ENCODE results near the gene MEMO1.
"Not testable (repeated sequence)": the region's sequence is repeated elsewhere in the genome, so short reads cannot be mapped to it uniquely, and the experiment has no call there.

The MEMO1 gene

GRCh38 chr2:31956312-31956711 lies 54.5 kb downstream of the MEMO1 start:
- no peak for DNase-seq

DNA sequence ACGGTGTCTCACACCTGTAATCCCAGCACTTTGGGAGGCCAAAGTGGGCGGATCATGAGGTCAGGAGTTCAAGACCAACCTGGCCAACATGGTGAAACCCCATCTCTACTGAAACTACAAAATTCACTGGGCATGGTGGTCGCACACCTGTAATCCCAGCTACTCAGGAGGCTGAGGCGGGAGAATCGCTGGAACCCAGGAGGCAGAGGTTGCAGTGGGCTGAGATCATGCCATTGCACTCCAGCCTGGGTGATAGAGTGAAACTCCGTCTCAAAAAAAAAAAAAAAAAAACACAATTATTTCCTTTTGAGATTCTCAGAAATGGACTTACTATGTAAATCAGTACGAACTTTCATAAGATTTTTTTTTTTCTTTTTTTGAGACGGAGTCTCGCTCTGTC lies 57.7 kb downstream of the MEMO1 start:
- not testable (repeated sequence) for DNase-seq

DNA sequence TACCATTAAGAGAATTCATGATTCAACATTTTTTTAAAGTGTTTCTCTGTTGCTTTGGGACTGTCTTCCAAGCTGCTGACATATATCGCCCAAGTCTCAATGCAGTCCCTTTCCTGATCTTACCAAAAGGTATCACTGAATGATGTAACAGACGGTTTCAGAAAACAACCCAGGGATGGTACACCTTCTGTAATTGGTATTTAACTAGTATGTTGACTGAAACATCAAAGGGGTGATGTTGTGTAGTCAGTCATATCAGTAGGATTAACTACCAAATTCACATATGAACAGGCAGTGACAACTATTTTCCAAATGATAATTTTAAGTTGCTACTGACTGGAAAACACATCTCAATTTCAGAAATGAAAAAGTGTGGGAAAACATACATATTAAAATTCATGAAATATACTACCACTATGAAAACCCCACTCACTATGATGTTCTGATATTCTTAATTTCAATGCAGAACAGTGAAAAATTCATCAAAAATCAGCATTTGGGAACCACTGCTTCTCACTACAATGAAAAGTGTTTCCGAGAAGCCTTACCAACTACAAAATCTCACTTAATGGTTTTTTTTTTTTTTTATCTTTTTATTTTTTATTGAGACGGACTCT lies 59.8 kb downstream of the MEMO1 start:
- no peak for DNase-seq

- DNase-seq, result no peak
Measured at GRCh38 chr2:31947871-31948270, 62.9 kb downstream of the MEMO1 start.

DNA sequence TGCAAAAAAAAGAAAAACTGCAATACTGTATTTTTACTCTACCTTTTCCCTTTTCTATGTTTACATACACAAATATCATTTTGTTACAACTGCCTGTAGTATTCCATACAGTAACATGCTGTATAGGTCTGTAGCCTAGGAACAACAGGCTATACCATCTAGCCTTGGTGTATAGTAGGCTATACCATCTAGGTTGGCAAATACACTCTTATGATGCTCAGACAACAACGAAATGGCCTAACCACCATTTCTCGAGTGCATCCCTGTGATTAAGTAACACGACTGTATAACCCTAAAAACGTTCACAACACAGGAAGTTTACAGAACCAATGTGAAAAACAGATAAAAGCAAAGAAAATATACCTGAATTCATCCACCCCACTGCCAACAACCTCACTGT lies 64.0 kb downstream of the MEMO1 start:
- DNase-seq, result no peak

- DNase-seq, result no peak
Measured at GRCh38 chr2:31945572-31945935, 65.3 kb downstream of the MEMO1 start.

DNA sequence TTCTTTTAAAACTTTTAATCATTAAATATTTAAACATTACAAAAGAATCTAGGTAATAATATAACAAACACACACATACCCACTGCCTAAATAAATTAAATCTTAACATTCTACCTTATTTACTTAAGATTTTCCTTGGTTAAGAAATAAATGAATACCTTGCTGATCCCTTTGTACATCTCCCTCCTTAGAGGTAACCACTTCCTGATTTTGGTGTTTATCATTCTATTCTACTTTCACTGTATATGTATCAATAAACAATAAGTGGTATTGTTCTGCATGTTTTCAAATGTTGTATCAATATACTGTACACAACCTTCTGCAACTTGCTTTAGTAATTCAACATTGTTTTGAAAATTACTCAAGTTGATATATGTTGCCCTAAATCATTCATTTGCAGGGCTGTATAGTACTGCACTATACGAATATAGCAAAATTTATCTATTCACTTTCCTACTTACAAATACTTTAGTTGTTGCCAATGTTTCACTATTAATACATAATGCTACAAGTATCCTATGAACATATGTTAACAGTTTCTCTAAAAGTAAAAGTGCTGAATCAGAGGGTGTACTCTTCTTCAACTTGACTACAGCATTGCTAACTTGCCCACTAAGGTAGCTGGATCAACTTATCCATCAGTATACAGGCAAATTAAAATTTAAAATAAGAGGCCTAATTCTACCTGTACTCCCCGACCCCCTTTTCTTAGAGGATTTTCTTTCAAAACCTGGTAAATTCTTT lies 65.8 kb downstream of the MEMO1 start:
- DNase-seq, result no peak

DNA sequence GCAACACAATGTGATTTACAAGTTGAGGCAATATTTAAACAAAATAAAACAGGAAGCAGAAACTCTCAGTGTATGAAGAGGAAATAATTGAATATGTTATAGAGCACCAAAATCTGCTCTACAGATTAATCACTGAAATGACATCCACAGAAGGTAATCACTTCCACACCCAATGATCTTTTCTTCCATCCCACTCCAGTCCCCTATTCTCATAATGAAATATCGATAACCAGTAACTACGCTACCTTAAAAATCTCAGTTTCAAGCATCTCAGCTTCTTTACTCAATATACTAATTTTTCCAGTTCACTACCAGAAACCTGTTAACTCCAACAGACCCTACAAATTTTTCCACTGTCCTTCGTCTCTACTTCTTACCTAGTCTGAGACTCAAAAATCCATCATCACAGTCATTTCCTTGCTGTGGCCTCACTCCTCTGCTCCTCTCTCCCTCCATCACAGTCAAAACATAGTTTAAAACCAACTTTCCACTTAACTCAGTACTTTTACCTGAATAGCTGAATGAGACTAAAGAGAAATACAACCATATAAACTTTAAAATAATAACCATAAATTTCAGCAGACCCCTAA lies 67.1 kb downstream of the MEMO1 start:
- DNase-seq, result no peak

DNA sequence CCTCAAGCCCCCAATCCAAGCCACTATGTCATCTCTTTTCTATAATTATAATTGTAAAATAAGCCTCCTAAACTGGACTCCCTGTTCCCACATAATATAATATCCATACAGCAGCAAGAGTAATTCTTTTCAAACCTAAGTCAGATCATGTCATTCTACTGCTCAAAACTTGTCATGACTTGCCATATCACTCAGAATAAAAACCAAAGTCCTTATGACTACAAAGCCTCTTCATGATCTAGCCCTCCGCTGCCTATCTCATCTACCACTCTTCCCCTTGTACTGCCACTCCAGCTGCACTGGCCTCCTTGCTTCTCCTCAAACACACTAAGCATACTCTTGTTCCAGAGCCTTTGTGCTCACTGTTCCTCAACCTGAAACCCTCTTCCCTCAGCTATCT lies 69.9 kb downstream of the MEMO1 start:
- no peak for DNase-seq

DNA sequence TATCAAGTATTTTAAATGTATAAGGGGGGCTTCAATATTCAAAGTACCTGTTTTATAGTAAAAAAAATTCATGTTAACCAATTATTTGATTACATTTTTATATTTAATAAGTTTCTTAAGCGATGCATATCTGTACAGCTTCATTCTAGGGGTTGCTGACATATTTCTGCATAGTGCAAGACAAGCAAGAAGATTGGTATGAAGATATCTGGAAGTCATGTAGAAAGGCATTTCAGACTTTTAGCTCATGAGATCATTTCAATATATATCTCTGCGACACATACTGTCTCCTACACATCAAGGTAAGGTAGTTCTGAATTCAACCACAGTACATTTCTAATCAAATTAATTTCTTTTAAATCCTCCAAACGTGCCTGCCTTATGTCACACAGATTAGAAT lies 73.1 kb downstream of the MEMO1 start:
- DNase-seq, result no peak

GRCh38 chr2:31935370-31935769 lies 75.4 kb downstream of the MEMO1 start:
- no peak for DNase-seq

DNA sequence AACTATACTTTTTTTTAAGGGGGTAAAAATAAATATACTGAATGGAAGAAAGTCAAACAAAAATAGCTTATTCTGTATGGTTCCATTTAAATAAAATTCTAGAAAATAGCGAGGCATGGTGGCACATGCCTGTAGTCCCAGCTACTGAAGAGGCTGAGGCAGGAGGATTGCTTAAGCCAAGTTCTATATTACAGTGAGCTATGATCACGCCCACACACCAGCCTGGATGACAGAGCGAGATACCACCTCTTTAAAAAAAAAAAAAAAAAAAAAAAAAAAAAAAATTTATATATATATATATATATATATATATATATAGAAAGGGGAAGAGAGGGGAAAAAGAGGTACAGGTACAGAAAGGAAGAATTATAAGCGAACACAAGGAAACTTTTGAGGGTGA lies 77.7 kb downstream of the MEMO1 start:
- no peak for DNase-seq

DNA sequence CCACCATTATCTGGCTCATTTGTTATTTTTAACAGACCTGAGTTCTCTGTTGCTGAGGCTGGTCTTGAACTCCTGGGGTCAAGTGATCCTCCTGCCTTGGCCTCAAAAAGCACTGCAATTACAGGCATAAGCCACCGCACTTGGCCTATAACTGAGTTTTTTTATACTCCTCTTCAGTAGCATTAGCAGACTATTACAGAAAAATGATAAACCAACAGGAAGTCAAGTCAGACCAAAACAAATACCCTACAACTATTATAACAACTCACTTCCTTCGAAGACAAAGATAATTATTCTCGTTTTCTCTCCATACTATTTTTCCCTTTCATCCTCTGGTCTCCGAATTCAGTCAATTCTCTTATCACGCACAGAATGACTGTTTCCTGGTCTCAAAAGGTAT lies 78.2 kb downstream of the MEMO1 start:
- DNase-seq, result no peak

- DNase-seq, result no peak
Measured at GRCh38 chr2:31931916-31932315, 78.9 kb downstream of the MEMO1 start.

DNA sequence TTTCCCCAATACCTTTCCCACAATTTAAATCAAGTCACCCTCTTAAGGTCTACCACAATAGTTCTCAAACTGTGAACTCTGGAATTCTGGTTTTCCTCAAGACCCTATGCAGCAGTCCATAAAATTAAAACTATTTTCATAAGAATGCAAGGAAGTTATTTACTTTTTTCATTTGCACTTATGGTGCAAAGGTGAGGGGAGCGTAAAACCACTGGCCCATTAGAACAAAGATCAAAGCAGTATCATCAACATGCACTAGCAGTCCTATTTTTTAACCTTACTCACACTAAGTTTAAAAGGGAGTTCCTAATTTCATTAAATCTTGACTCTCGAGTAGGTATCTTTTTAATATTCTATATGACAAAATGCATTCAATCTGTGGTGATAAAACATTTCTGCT lies 85.3 kb downstream of the MEMO1 start:
- DNase-seq, result no peak

- DNase-seq, result no peak
Measured at GRCh38 chr2:31923662-31924061, 87.1 kb downstream of the MEMO1 start.

GRCh38 chr2:31922542-31923408 lies 88.0 kb downstream of the MEMO1 start:
- DNase-seq, result no peak

- DNase-seq, result no peak
Measured at GRCh38 chr2:31920962-31921361, 89.8 kb downstream of the MEMO1 start.

DNA sequence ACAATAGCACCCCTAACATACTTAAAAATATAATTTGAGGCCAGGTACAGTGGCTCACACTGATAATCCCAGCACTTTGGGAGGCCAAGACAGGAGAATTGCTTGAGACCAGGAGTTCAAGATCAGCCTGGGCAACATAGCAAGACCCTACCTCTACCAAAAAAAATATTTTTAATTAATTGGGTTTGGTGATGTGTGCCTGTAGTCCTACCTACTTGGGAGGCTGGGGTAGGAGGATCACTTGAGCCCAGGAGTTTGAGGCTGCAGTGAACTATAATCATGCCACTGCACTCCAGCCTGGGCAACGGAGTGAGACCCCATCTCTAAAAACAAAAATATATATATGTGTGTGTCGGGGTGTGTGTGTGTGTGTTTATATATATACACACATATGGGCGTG lies 91.3 kb downstream of the MEMO1 start:
- no peak for DNase-seq

DNA sequence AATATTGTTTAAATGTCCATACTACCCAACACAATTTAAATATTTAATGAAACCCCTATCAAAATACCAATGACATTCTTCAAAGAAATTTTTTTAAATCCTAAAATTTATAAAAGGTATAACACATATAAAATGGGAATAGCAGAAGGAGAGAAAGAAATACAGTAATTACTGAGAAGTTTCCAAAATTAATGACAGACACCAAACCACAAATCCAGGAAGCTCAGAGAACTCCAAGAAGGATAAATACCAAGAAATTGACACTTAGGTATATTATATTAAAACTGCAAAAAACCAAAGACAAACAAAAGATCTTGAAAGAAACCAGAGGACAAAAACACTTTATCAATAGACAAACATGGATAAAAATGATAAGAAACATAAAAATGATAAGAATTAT lies 101.1 kb downstream of the MEMO1 start:
- no peak for DNase-seq

DNA sequence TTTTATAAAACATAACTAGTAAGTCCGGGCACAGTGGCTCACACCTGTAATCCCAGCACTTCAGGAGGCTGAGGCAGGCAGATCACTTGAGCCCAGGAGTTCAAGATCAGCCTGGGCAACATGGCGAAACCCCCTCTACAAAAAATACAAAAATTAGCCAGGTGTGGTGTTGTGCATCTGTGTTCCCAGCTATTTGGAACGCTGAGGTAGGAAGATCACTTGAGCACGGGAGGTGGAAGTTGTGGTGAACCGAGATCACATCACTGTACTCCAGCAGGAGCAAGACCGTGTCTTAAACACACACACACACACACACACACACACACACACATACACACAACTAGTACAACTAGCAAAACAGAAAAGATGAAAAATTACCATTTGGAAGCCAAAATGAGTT lies 103.3 kb downstream of the MEMO1 start:
- DNase-seq, result not testable (repeated sequence)

DNA sequence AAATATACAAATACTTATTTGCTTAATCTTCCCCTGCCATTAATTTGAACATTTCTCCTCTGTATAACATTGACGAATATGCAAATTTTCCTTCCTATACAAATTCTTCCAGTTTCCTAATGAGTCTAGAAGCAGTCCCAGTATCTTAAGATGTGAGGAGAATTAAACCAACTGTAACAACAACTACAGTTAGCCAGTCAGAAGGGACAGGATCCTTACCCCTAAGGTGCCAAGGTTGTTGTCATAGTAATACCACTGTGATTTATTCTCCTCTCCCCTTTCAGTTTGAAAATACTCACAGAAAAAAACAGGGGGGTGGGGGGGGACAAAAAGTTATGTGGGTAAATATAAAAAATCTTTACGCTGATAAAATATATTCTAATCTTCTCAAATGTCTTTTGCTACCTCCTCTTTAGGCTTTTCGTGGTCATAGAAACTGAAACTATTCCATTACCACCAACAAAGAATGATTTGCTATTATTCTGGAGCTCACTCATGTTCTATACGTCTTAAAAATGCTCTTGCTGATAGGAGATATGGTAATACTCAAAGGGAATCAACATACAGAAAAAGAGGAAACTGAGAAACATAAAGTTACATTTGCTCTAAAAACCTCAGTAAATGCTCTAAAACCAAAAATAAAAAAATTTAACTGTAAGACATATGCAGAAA lies 107.6 kb downstream of the MEMO1 start:
- no peak for DNase-seq

GRCh38 chr2:31901900-31902299 lies 108.9 kb downstream of the MEMO1 start:
- no peak for DNase-seq

Data from NCI-H146 (cell line).